ENCODE data around the gene DYNC1I1. TPM values are rescaled to one million over a fixed set of nuclear protein-coding genes. Genes with fewer than 3 reads are reported as not detected.

The DYNC1I1 gene
- total and polyA plus RNA-seq, 2 donors (not counting 3 experiments of a cell fraction or from before 2014, with no cell fraction given) = 1.8 to 3.6 TPM

DNA sequence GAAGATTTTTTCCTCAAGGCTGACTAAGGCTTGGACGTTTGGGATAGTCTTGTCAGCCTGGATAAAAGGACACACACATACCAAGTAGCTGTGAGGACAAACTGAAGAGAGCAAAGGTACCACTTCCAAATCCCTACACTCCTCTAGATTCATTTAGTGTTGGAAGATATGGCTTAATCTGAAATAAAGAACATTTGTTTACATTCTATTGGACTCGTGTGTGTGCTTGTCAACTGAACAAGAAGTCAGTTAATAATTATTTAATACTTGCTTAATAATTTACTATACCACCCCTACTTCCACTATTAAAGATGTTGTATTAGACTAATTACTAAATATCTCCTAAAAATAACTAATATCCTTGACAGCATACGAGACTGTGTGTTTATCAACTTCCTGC is 23.3 kb upstream of the DYNC1I1 start:
- FAIRE-seq = no peak
- CTCF ChIA-PET = no interaction called here
- POLR2A ChIA-PET = no interaction called here

DNA sequence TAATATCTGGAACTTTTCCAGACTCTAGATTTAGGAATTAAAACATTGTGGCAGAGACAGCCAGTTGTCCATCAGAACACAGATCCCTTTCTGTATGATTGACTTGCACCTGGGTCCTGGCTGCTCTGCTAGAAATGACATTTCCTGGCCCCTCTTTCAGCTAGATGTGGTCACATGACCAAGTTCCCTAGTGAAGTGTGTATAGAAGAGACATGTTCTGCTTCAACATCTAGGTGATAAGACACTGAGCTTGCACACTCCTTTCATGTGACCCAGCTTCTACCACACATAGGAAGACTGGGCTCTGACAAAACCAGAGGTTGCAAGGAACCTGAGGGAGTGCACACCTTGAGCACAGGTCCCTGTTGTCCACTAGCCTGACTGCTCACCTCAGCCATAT is 22.8 kb upstream of the DYNC1I1 start:
- FAIRE-seq (no peak), DNase-seq (ENCODE audit: low read depth, low spot score) (no peak)
- no peak overlapping the region for H3K4me2 ChIP-seq (ENCODE audit: insufficient read depth, low read length)
- no peak for TF ChIP-seq FOS (IDR thresholded peaks at IDR 0.05; ENCODE audit: borderline replicate concordance, insufficient read depth, low read length)
- TF ChIP-seq, protein P1, sequence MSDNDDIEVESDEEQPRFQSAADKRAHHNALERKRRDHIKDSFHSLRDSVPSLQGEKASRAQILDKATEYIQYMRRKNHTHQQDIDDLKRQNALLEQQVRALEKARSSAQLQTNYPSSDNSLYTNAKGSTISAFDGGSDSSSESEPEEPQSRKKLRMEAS (IDR thresholded peaks at IDR 0.05; ENCODE audit: insufficient read depth, insufficient read length) = no peak
- no peak for TF ChIP-seq JUN (IDR thresholded peaks at IDR 0.05; ENCODE audit: borderline replicate concordance, insufficient read depth, insufficient read length, low read depth)
- TF ChIP-seq EZH2 (IDR thresholded peaks at IDR 0.05; ENCODE audit: borderline replicate concordance, low read depth, low read length, severe bottlenecking) = no peak
- no peak for TF ChIP-seq MYC (IDR thresholded peaks at IDR 0.05; ENCODE audit: low read depth, low read length)
- no peak for TF ChIP-seq GATA2 (IDR thresholded peaks at IDR 0.05; ENCODE audit: insufficient read depth, insufficient read length, low read depth, low read length)
- no peaks in the 10 kb centered on the region for H3K9me3 ChIP-seq (replicated peaks; ENCODE audit: control insufficient read depth, insufficient read depth, low read length)
- no peak overlapping the region for H3K4me3 ChIP-seq (replicated peaks in 1 of 3; ENCODE audit: insufficient read depth in 1 of 3, low read depth in 1 of 3, low read length in 3 of 3)
- no peak overlapping the region for H3K27ac ChIP-seq (ENCODE audit: insufficient read depth, low read depth, low read length)
- ChIA-PET CTCF (no interaction called here), POLR2A (no interaction called here)
- H3K79me2 ChIP-seq (ENCODE audit: control insufficient read depth, insufficient read depth, low read length) = no peaks in the 10 kb centered on the region
- no peaks in the 10 kb centered on the region for H3K4me1 ChIP-seq (ENCODE audit: control insufficient read depth, extremely low read depth, insufficient read depth, low read length)
- BruUV-seq (replicated peaks) = no TSS peak
- dilution Hi-C loops (cut with MboI; ENCODE audit: extremely low pct_ligation_motif_present, low sequenced_read_pairs) (no loop called here), intact Hi-C loops (cut with micrococcal nuclease) (no loop called here)
- H3K9me1 ChIP-seq (replicated peaks; ENCODE audit: control insufficient read depth, extremely low read depth, insufficient read depth, low read length) = no peaks in the 10 kb centered on the region
- peaks cover 0 to 2% of the 10 kb centered on the region in 2 experiments for H3K27me3 ChIP-seq (ENCODE audit: control insufficient read depth in 2 of 2, insufficient read depth in 2 of 2, low read length in 2 of 2)
- H4K20me1 ChIP-seq (replicated peaks; ENCODE audit: control insufficient read depth, extremely low read depth, insufficient read depth, low read length) = no peaks in the 10 kb centered on the region
- H3K36me3 ChIP-seq (ENCODE audit: control insufficient read depth in 2 of 2, extremely low read depth in 1 of 2, insufficient read depth in 2 of 2, low read length in 2 of 2) = no peaks in the 10 kb centered on the region
- no peak overlapping the region for H3K9ac ChIP-seq (replicated peaks; ENCODE audit: extremely low read depth, insufficient read depth, low read length)
- H2AFZ ChIP-seq (ENCODE audit: low read depth, low read length) = no peak overlapping the region

More for the DNA sequence above, 23.3 kb upstream of the DYNC1I1 start:
- H3K9me3 ChIP-seq (replicated peaks; ENCODE audit: control insufficient read depth, insufficient read depth, low read length) = no peaks in the 10 kb centered on the region
- no peaks in the 10 kb centered on the region for H3K4me1 ChIP-seq (ENCODE audit: control insufficient read depth, extremely low read depth, insufficient read depth, low read length)
- H3K9me1 ChIP-seq (replicated peaks; ENCODE audit: control insufficient read depth, extremely low read depth, insufficient read depth, low read length) = no peaks in the 10 kb centered on the region
- H2AFZ ChIP-seq (ENCODE audit: low read depth, low read length) = no peak overlapping the region
- dilution Hi-C loops (cut with MboI; ENCODE audit: extremely low pct_ligation_motif_present, low sequenced_read_pairs) = no loop called here
- no peak for DNase-seq (ENCODE audit: low read depth, low spot score)
- intact Hi-C loops (cut with micrococcal nuclease) = no loop called here
- H3K9ac ChIP-seq (replicated peaks; ENCODE audit: extremely low read depth, insufficient read depth, low read length) = no peak overlapping the region
- no peaks in the 10 kb centered on the region for H3K79me2 ChIP-seq (ENCODE audit: control insufficient read depth, insufficient read depth, low read length)
- no peaks in the 10 kb centered on the region for H3K36me3 ChIP-seq (ENCODE audit: control insufficient read depth in 2 of 2, extremely low read depth in 1 of 2, insufficient read depth in 2 of 2, low read length in 2 of 2)
- H3K4me2 ChIP-seq (ENCODE audit: insufficient read depth, low read length) = no peak overlapping the region
- no peaks in the 10 kb centered on the region for H3K27me3 ChIP-seq (ENCODE audit: control insufficient read depth in 2 of 2, insufficient read depth in 2 of 2, low read length in 2 of 2)
- H3K27ac ChIP-seq (ENCODE audit: insufficient read depth, low read depth, low read length) = no peak overlapping the region
- no peak overlapping the region for H3K4me3 ChIP-seq (replicated peaks in 1 of 3; ENCODE audit: insufficient read depth in 1 of 3, low read depth in 1 of 3, low read length in 3 of 3)
- no peaks in the 10 kb centered on the region for H4K20me1 ChIP-seq (replicated peaks; ENCODE audit: control insufficient read depth, extremely low read depth, insufficient read depth, low read length)
- BruUV-seq (replicated peaks) = no TSS peak
- TF ChIP-seq EZH2 (IDR thresholded peaks at IDR 0.05; ENCODE audit: borderline replicate concordance, low read depth, low read length, severe bottlenecking) (no peak), GATA2 (IDR thresholded peaks at IDR 0.05; ENCODE audit: insufficient read depth, insufficient read length, low read depth, low read length) (no peak), POLR2A (IDR thresholded peaks at IDR 0.05; ENCODE audit: low read depth, low read length) (no peak), POLR2AphosphoS5 (IDR thresholded peaks at IDR 0.05; ENCODE audit: insufficient read depth, low read depth, low read length) (no peak), MYC (IDR thresholded peaks at IDR 0.05; ENCODE audit: low read depth, low read length) (no peak)
- TF ChIP-seq, protein P2, sequence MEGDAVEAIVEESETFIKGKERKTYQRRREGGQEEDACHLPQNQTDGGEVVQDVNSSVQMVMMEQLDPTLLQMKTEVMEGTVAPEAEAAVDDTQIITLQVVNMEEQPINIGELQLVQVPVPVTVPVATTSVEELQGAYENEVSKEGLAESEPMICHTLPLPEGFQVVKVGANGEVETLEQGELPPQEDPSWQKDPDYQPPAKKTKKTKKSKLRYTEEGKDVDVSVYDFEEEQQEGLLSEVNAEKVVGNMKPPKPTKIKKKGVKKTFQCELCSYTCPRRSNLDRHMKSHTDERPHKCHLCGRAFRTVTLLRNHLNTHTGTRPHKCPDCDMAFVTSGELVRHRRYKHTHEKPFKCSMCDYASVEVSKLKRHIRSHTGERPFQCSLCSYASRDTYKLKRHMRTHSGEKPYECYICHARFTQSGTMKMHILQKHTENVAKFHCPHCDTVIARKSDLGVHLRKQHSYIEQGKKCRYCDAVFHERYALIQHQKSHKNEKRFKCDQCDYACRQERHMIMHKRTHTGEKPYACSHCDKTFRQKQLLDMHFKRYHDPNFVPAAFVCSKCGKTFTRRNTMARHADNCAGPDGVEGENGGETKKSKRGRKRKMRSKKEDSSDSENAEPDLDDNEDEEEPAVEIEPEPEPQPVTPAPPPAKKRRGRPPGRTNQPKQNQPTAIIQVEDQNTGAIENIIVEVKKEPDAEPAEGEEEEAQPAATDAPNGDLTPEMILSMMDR (IDR thresholded peaks at IDR 0.05; ENCODE audit: extremely low read depth in 1 of 2, insufficient read depth in 1 of 2, low read depth in 1 of 2, low read length in 2 of 2) = no peak
- TF ChIP-seq, protein P1 (IDR thresholded peaks at IDR 0.05; ENCODE audit: insufficient read depth, insufficient read length) = no peak
